HFF-Myc (cell line): ENCODE data around the gene EHMT2.
"Not testable (repeated sequence)": the region's sequence is repeated elsewhere in the genome, so short reads cannot be mapped to it uniquely, and the experiment has no call there.

Source experiments
- DNase-seq: peaks from one replicate; pipeline ENCODE4 v3.0.0-alpha.2; 2011; ENCODE audit warnings: low read depth; ENCODE audit errors: extremely low read depth
- H3K4me3 ChIP-seq: replicated peaks from 2 replicates; pipeline ENCODE4 v1.5.1; 2011; ENCODE audit warnings: low read depth, mild to moderate bottlenecking, control low read depth, low read length
- TF ChIP-seq, protein P1 (sequence below): IDR thresholded peaks from 2 replicates; pipeline ENCODE4 v1.5.1; 2012; ENCODE audit warnings: mild to moderate bottlenecking, low read depth, low read length, control low read depth; ENCODE audit errors: missing control alignments

EHMT2 gene

DNA sequence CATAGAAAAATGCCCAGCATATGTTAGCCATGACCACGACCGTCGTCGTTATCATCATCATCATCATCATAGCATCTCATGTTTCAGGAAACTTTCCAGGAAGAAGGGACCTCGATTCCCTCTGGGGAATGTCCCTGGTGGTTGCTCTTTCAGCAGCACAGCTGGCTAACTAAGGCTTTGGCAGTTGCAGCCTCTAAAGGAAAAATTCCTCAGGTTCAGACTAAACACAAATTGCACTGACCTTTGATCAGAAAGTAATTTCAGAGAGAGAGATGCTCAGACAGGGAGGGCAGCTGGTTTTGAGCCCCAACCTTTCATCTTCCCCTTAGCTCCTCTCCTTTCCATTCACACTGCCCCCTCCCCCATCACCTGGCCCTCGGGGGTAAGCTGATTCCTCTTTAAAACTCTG, 42.8 kb upstream of the EHMT2 start:
- peak; percentile 36 for DNase-seq
- H3K4me3 ChIP-seq = no peak overlapping the region
- TF ChIP-seq, protein P1, sequence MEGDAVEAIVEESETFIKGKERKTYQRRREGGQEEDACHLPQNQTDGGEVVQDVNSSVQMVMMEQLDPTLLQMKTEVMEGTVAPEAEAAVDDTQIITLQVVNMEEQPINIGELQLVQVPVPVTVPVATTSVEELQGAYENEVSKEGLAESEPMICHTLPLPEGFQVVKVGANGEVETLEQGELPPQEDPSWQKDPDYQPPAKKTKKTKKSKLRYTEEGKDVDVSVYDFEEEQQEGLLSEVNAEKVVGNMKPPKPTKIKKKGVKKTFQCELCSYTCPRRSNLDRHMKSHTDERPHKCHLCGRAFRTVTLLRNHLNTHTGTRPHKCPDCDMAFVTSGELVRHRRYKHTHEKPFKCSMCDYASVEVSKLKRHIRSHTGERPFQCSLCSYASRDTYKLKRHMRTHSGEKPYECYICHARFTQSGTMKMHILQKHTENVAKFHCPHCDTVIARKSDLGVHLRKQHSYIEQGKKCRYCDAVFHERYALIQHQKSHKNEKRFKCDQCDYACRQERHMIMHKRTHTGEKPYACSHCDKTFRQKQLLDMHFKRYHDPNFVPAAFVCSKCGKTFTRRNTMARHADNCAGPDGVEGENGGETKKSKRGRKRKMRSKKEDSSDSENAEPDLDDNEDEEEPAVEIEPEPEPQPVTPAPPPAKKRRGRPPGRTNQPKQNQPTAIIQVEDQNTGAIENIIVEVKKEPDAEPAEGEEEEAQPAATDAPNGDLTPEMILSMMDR = peak; percentile 6

DNA sequence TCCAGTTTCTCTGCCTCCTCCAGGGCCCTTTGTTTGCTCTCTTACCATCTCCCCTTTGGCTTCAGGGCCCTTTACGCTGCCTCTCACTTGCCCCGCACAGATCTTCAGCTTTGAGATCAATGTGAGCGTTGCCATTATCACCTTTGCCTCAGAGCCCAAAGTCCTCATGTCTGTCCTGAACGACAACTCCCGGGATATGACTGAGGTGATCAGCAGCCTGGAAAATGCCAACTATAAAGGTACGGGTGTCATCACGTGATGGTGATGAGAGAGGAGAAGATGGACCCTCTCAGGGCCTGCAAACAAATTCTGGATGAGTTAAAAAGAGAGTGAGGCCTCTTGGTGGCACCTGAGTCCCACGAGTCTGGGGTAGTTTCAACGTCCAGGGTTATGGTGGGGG, 38.3 kb upstream of the EHMT2 start:
- DNase-seq = no peak
- TF ChIP-seq, protein P1 = no peak

DNA sequence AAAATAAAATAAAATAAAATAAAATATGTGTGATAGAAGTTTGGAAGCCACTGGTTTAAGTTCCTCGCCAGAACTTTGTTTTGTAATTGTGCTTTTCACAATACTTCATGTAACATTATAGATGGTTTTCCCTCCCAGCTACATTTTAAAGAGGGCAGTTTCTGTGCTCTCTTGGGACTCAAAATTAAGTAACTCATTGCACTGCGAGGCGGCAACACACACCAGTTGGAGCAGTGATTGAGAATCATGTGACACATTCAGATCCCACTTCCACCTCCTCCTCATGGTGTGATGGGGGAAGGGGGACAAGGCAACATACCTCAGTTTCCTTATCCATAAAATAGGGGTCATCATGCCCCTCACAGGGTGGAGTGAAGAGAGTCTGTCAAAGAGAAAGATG, 37.5 kb upstream of the EHMT2 start:
- no peak overlapping the region for H3K4me3 ChIP-seq
- no peak for DNase-seq
- TF ChIP-seq, protein P1 = no peak

More for the DNA sequence above, 38.3 kb upstream of the EHMT2 start:
- no peak overlapping the region for H3K4me3 ChIP-seq

DNA sequence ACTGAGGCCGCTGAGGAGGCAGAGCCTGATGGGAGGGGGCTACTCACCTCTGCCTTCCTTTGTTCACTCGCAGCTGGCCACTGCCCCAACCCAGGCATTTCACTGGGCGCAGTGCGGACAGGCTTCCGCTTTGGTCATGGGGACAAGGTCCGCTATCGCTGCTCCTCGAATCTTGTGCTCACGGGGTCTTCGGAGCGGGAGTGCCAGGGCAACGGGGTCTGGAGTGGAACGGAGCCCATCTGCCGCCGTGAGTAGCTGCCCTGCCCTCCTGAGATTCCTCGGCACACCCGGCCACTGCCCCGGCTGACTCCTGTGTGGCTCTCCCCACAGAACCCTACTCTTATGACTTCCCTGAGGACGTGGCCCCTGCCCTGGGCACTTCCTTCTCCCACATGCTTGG, 36.0 kb upstream of the EHMT2 start:
- DNase-seq = no peak
- no peak overlapping the region for H3K4me3 ChIP-seq
- TF ChIP-seq, protein P1 = no peak

DNA sequence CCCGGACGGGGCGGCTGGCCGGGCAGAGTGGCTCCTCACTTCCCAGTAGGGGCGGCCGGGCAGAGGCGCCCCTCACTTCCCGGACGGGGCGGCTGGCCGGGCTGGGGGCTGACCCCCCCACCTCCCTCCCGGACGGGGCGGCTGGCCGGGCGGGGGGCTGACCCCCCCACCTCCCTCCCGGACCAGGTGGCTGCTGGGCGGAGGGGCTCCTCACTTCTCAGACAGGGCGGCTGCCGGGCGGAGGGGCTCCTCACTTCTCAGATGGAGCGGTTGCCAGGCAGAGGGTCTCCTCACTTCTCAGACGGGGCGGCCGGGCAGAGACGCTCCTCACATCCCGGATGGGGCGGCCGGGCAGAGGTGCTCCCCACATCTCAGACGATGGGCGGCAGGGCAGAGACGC, 34.6 kb upstream of the EHMT2 start:
- DNase-seq, H3K4me3 ChIP-seq: not testable (repeated sequence)

DNA sequence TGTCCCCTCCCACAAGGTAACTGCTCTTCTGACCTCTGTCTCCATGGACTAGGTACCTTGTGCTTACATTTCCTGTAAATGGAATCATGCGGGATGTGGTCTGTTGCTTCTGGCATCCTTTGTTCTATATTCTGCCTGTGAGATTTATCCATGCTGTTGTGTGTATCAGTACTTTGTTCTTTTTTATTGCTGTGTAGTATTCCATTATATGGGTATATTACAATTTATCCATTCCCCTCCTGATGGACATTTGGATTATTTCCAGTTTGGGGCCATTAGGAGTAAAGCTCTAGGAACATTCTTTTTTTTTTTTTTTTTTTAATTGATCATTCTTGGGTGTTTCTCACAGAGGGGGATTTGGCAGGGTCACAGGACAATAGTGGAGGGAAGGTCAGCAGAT, 33.5 kb upstream of the EHMT2 start:
- TF ChIP-seq, protein P1 = no peak
- H3K4me3 ChIP-seq = no peak overlapping the region
- no peak for DNase-seq

DNA sequence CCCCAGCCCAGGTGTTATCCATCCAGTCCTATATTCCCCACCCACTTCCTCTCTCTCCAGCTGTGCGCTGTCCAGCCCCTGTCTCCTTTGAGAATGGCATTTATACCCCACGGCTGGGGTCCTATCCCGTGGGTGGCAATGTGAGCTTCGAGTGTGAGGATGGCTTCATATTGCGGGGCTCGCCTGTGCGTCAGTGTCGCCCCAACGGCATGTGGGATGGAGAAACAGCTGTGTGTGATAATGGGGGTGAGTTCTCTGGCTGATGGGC, 31.1 kb upstream of the EHMT2 start:
- no peak overlapping the region for H3K4me3 ChIP-seq
- TF ChIP-seq, protein P1 = no peak
- no peak for DNase-seq
